OCI-LY7 (cell line): ENCODE data around the gene MYMX. TPM values are rescaled to one million over a fixed set of nuclear protein-coding genes. Genes with fewer than 3 reads are reported as not detected.
A peak's percentile ranks its signal among the peaks of the same experiment; 100 is the strongest.

Source experiments
- BruUV-seq: library from RNA; stranded (reverse); fragments of 400-500 nt; replicated peaks from 2 replicates; lab custom pipeline; 2021; lab: Mats Ljungman, UMichigan
- CTCF ChIA-PET: fragments of 300-600 bp; sonication (Branson Sonifier 250); formaldehyde crosslinking; loops from one replicate; lab custom pipeline; 2022; ENCODE audit warnings: antibody characterized with exemption; ENCODE audit not compliant: unreplicated experiment; lab: Charles Lee
- POLR2A ChIA-PET: fragments of 300-600 bp; sonication (Branson Sonifier 250); formaldehyde crosslinking; loops from one replicate; lab custom pipeline; 2022; ENCODE audit warnings: antibody characterized with exemption; lab: Charles Lee
- DNase-seq: peaks from one replicate; pipeline ENCODE4 v3.0.0-alpha.2; 2015; ENCODE audit warnings: low spot score
- H2AFZ ChIP-seq: fragments of 200-600 bp; sonication (generic), shearing (Covaris generic); 2 replicates; pipeline ENCODE4 v1.6.1; 2014; ENCODE audit warnings: mild to moderate bottlenecking, antibody characterized with exemption, low read length, moderate library complexity
- H3K27ac ChIP-seq: fragments of 200-600 bp; sonication (generic); 2 replicates; pipeline ENCODE4 v1.5.1; 2014; ENCODE audit warnings: mixed run types, low read depth, mild to moderate bottlenecking, moderate library complexity, low read length, inconsistent platforms; ENCODE audit not compliant: poor library complexity, severe bottlenecking
- H3K36me3 ChIP-seq: fragments of 200-600 bp; sonication (generic); 2 replicates; pipeline ENCODE4 v1.6.1; 2014; ENCODE audit warnings: mild to moderate bottlenecking, antibody characterized with exemption, low read length, moderate library complexity, mixed read lengths; ENCODE audit not compliant: insufficient read depth
- H3K4me1 ChIP-seq: fragments of 200-600 bp; sonication (generic); 2 replicates; pipeline ENCODE4 v1.5.1; 2014; ENCODE audit warnings: mild to moderate bottlenecking, low read length; ENCODE audit not compliant: insufficient read depth, poor library complexity, severe bottlenecking
- H3K4me2 ChIP-seq: fragments of 200-600 bp; sonication (generic); 2 replicates; pipeline ENCODE4 v1.6.1; 2014; ENCODE audit warnings: mild to moderate bottlenecking, low read length
- H3K4me3 ChIP-seq: fragments of 200-600 bp; sonication (generic); 2 replicates; pipeline ENCODE4 v1.5.1; 2014; ENCODE audit warnings: mild to moderate bottlenecking, low read depth, low read length; ENCODE audit not compliant: poor library complexity, severe bottlenecking
- H3K79me2 ChIP-seq: fragments of 200-600 bp; sonication (generic); 2 replicates; pipeline ENCODE4 v1.6.1; 2016; ENCODE audit warnings: low read depth, mild to moderate bottlenecking, low read length, moderate library complexity, mixed read lengths; ENCODE audit not compliant: insufficient read depth
- H3K9me2 ChIP-seq: fragments of 200-600 bp; sonication (generic); 2 replicates; pipeline ENCODE4 v1.6.1; 2016; ENCODE audit warnings: mild to moderate bottlenecking, low read length, mixed read lengths; ENCODE audit not compliant: insufficient read depth
- H3K9me3 ChIP-seq: fragments of 200-600 bp; sonication (generic); 2 replicates; pipeline ENCODE4 v1.6.1; 2014; ENCODE audit warnings: mild to moderate bottlenecking, mixed run types, low read length, mixed read lengths
- H4K20me1 ChIP-seq: fragments of 200-600 bp; sonication (generic); 2 replicates; pipeline ENCODE4 v1.6.1; 2014; ENCODE audit warnings: mild to moderate bottlenecking, antibody characterized with exemption, low read length, moderate library complexity, mixed read lengths; ENCODE audit not compliant: insufficient read depth
- CTCF ChIP-seq: fragments of 200-600 bp; sonication (generic); conservative IDR thresholded peaks from 2 replicates; pipeline ENCODE4 v1.5.1; 2014; ENCODE audit warnings: mild to moderate bottlenecking, antibody characterized with exemption, low read length, moderate library complexity, mixed read lengths
- EZH2phosphoT487 ChIP-seq: fragments of 200-600 bp; sonication (generic); IDR thresholded peaks from 2 replicates; pipeline ENCODE4 v1.6.1; 2018; ENCODE audit warnings: low read depth, borderline replicate concordance, mild to moderate bottlenecking, mixed run types, antibody characterized with exemption, low read length, moderate library complexity, mixed read lengths
- intact Hi-C: fragments of 100-400 bp; cut with micrococcal nuclease; formaldehyde crosslinking; loops from one replicate; pipeline ENCODE4 v1.10.0; 2022; ENCODE audit not compliant: unreplicated experiment
- total RNA-seq, 2 experiments: library from RNA; depleted of rRNA in 1 of 2; stranded (reverse); fragments of >200 nt in 1 of 2; shearing (Covaris generic) in 1 of 2; gene quantifications; 2 replicates each; pipeline ENCODE4 v1.2.3, GENCODE V29; 2014 to 2022

Gene MYMX
- total RNA-seq, 2 experiments from 2014 or later, result not detected

- CTCF ChIA-PET, result no interaction called here
- peak overlapping the region; percentile 98; the same call in 1 of the 2 replicates for H3K4me2 ChIP-seq
- H3K9me2 ChIP-seq, result no peaks in the 10 kb centered on the region
- POLR2A ChIA-PET, result interaction anchor here (0.6 to 1.0 kb wide), 3 partner anchors 26 to 56 kb away, joined by 3 read pairs; no protein-coding TSS in a partner anchor
- BruUV-seq, result no TSS peak
- intact Hi-C loops, result no loop called here
- H3K27ac ChIP-seq, result no peak overlapping the region
- DNase-seq, result no peak
- TF ChIP-seq EZH2phosphoT487 (no peak), CTCF (no peak)
- peaks cover 52% of the 10 kb centered on the region for H3K79me2 ChIP-seq
- peaks cover 51% of the 10 kb centered on the region for H4K20me1 ChIP-seq
- H3K4me1 ChIP-seq, result peaks cover 65% of the 10 kb centered on the region
- H2AFZ ChIP-seq, result no peak overlapping the region
- H3K4me3 ChIP-seq, result no peak overlapping the region
- H3K9me3 ChIP-seq, result no peaks in the 10 kb centered on the region
- peaks cover 88% of the 10 kb centered on the region for H3K36me3 ChIP-seq
Measured at GRCh38 chr6:44250718-44251123, 34.0 kb downstream of the MYMX start.

DNA sequence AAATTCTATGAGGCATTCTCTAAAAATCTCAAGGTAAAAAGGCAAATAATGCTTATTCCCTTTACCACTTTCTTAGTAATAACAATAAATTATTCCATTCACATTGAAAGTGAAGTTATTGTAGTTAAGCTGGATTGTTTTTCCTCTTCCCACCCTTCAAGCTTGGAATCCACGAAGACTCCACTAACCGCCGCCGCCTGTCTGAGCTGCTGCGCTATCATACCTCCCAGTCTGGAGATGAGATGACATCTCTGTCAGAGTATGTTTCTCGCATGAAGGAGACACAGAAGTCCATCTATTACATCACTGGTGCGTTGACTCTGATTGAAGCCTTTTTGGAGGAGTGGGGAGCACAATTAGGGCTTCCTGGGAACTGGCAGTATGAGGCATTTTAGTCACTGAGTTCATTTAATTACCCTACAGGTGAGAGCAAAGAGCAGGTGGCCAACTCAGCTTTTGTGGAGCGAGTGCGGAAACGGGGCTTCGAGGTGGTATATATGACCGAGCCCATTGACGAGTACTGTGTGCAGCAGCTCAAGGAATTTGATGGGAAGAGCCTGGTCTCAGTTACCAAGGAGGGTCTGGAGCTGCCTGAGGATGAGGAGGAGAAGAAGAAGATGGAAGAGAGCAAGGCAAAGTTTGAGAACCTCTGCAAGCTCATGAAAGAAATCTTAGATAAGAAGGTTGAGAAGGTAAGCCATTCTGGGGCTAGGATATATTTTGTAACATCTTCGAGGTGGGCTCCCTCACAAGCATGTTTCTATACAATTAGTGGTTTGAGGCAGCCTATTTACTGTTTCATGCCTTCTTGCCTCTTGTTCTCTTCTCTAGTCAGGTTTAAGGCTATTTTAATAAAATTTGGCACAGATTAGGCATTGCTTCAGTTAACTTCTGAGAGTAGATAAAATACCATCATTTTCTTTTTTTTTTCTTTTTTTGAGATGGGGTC, 35.1 kb downstream of the MYMX start:
- Histone ChIP-seq H3K4me1 (peaks cover 73% of the 10 kb centered on the region), H4K20me1 (peaks cover 51% of the 10 kb centered on the region), H3K79me2 (peaks cover 51% of the 10 kb centered on the region), H3K9me3 (no peaks in the 10 kb centered on the region), H3K4me2 (peak overlapping the region; percentile 14; the same call in 1 of the 2 replicates), H3K4me3 (no peak overlapping the region), H3K36me3 (peaks cover 93% of the 10 kb centered on the region), H2AFZ (no peak overlapping the region), H3K27ac (no peak overlapping the region), H3K9me2 (no peaks in the 10 kb centered on the region)
- DNase-seq, result no peak
- CTCF ChIA-PET, result no interaction called here
- POLR2A ChIA-PET, result interaction anchor here (0.7 to 1.0 kb wide), 2 partner anchors 27 to 57 kb away, joined by 3 read pairs; no protein-coding TSS in a partner anchor
- TF ChIP-seq CTCF (no peak), EZH2phosphoT487 (no peak)
- no TSS peak for BruUV-seq
- intact Hi-C loops, result no loop called here
